IPS-NIHi11 (cell line): ENCODE data around the gene SNX10.
A peak's percentile ranks its signal among the peaks of the same experiment; 100 is the strongest.

Experiments
- DNase-seq: peaks from one replicate; pipeline ENCODE4 v3.0.0; 2012; ENCODE audit warnings: mixed read lengths, low spot score

SNX10 gene

GRCh38 chr7:26369593-26369992, 77.9 kb downstream of the SNX10 start:
- peak; percentile 54 for DNase-seq

DNA sequence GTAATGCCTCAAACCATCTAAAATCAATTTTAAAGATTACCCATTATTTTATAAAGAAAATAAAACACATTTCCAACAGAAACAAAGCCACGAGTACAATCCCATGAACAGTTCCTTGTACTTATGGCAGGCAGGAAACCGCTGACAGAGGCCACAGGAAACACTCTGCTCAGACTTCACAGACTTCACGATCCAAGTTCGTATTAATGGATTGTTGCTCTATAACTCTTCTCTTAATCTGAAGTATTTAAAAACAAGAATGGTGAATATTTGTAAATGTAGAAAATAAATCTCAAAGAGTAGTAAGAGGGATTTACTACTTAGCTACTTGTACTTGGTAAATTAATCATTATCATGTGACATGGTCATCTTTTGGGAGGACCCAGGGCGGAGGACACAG, 78.3 kb downstream of the SNX10 start:
- no peak for DNase-seq

- DNase-seq, result no peak
These were observed 80.6 kb downstream of the SNX10 start for GRCh38 chr7:26372249-26372648.

DNA sequence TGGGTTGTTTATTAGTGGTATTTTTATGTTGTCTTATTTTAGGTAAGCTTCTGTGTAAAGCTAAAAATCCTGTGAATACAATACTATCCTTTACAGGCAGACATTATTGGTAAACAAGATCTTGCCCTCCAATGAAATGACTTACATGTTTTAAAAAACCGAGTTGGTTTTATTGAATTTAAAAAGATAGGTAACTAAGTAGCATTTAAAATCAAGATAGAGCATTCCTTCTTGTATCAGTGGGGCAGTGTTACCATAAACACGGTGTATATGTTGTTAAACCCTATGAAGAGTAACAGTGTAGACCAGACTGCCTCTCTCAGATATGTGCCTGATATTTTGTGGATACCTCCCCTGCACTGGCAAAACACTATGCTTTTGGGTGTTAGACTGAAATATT, 81.0 kb downstream of the SNX10 start:
- no peak for DNase-seq

- no peak for DNase-seq
These were observed 83.1 kb downstream of the SNX10 start for GRCh38 chr7:26374647-26375373.

DNA sequence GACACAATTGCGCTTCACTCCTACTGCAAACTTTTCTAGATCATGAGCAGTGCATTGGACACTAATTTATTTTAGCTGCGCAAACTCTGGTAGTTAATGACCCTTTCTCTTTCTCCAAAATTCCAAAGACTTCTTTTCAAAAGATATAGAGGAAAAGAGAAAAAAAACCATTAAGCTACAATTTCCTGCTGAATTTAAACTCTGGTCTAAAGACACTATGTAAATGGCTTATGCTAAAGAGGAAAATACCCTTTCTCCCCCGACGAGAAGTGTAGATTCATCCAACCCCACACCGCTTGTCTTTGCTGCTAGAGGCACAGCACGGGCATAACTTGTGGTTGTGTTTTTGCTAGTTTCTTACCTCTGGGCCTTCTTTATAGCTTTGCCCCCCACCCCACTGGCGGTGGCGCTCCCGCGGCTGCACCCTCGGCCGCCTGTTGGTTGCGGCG, 84.1 kb downstream of the SNX10 start:
- DNase-seq, result no peak

GRCh38 chr7:26376175-26376917, 84.7 kb downstream of the SNX10 start:
- DNase-seq, result peak; percentile 90

DNA sequence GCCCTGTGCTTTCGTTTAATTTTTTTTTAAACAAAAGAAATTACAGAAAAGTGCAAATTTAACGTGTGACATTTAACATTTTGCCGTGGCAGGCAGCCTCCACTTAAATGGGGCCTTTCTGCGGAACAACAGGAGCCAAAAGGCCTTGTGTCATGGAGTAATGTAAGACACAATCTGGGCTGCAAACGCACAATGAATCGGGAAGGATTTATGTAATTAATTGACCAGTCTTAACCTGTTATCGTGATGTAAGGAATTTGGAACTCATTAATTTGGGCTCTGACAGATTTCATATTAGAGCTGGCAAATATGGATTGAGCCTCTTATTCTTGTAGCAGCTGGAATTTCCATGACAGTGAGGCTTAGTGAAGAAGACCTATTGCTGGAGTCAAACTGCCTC, 86.4 kb downstream of the SNX10 start:
- no peak for DNase-seq

- no peak for DNase-seq
These were observed 88.0 kb downstream of the SNX10 start for GRCh38 chr7:26379711-26380110.

- no peak for DNase-seq
These were observed 90.1 kb downstream of the SNX10 start for GRCh38 chr7:26381476-26382353.

- no peak for DNase-seq
These were observed 93.6 kb downstream of the SNX10 start for GRCh38 chr7:26385240-26385639.

GRCh38 chr7:26387731-26388130, 96.1 kb downstream of the SNX10 start:
- DNase-seq, result no peak

DNA sequence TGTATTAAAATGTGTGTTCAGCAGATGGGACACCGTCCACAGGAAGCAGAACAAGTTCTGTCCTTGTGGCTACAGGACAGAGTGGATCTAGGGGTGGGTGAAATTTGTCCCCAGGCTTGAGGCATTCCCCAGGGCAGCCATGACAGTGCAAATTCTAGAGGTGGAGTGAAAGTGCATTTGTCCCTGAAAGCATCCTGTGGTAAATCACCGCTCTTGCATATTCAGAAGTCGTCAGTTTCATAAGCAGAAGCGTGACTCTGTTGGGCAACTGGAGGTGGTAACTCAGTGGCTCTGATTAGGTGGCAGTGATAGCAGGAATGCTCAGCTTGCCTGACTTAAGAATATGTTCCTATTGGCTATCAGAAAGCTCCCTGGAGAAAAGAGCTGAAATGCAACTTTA, 96.6 kb downstream of the SNX10 start:
- DNase-seq, result no peak

- no peak for DNase-seq
These were observed 98.4 kb downstream of the SNX10 start for GRCh38 chr7:26390016-26390415.

DNA sequence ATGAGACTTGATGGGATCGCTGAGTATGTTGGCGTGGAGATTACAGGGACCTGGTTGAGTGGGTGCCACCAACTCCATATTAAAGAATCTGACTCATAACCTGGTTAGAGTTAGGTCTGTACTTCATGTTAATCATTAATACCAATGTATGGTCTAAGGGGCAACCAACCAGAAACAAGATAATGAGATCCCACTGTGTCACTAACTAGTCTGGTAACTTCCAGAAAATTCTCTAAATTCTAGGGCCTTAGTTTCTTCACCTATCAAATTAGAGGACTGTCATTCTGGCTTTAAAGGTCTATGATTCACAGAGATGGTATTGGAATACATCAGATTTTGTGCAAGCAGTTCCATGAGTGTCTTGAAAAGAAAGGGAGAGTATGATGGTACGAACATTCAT, 102.2 kb downstream of the SNX10 start:
- no peak for DNase-seq

GRCh38 chr7:26397332-26397731, 105.7 kb downstream of the SNX10 start:
- no peak for DNase-seq

DNA sequence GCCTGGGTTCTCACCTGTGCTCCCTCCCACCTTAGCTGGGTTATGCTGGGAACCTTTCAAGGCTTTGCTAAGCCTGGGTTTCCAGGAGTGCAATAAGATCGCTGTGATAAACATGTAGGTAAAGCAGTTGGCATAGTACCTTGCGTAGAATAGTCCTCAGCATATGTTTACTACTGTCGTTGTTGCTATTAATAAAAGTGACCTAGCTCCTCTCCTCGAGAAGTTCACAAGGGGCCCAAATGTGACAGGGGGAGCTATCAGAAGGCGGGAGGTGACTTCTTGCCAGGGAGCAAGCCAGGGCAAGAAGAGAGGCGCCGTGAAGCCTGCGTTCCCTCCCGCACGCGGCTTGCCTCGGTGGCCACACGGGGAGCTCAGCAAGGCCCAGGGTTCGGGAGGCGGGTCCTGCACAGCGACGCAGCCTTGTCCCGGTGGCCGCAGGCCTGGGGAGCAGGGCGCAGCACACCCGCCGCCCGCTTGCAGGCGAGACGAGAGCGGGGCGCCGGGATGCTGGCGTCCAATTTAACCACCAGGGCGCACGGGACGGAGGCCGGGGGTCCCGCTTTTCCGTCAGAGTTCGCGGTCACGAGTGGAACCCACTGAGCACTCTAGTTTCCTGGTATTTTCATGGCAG, 106.2 kb downstream of the SNX10 start:
- peak; percentile 67 for DNase-seq

DNA sequence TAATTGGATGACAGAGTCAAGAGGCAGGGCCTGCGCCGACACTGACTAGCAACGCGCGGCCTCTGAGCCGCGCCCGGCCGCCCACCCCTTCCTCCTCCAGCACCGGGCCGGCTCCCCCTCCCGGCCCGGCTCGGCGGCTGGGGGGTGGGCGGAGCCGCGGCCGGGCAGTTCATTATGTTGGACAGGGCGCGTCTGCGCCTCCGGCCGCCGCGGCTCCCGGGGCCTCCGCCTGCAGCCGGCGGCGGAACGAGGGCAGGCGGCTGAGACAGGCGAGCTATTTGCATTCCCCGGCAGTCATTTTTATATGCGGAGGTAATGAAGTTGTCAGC, 106.7 kb downstream of the SNX10 start:
- DNase-seq, result peak; percentile 91

DNA sequence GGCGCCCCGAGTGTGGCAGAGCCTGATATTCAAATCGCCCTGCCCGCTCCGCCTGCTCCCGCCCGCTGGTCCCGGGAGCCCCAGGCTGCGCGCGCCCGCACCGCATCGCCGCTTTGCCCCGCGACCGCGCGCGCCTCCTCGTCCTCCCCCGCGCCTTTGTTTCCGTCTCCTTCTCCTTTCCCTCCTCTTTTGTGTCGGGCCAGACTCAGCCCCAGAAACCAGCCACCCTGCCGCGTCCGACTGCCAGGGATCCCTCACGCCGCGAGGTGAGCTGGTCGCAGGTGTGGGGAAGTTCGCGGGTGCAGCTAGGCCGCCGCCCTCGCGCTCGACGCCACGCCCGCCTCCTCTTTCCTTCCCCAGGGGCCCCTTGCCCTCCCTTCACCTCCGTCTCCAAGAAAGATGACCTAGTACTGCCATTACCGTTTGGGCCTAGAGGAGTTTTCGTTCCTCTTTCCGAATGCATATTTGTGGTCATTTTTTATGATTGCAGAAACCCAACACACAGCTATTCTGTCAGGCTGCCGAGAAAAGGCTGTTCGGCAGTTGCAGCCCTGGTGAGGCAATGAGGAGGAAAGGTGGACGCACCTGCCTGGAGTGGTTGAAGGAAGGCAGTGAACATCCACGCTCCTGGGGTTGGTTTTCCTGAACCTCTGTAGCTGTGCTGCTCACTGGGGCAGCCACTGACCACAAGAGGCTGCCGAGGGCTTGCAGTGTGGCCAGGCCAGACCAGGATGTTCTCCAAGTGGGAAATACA, 107.3 kb downstream of the SNX10 start:
- peak; percentile 79 for DNase-seq

GRCh38 chr7:26399736-26400135, 108.1 kb downstream of the SNX10 start:
- no peak for DNase-seq

- DNase-seq, result no peak
These were observed 112.0 kb downstream of the SNX10 start for GRCh38 chr7:26403640-26404039.
